Activated CD8-positive, alpha-beta memory T cell treated with anti-CD3 and anti-CD28 coated beads, Interleukin-2, amount 10 ng/mL, durations not matched to agents 7 days and 5 days (primary cell): Measurements from ENCODE around the gene KLRG1. TPM values are rescaled to one million over a fixed set of nuclear protein-coding genes. Genes with fewer than 3 reads are reported as not detected.

ENCODE experiments used
- ATAC-seq: fragments of 150-1000 bp; cut with Tn5 transposase; one replicate; pipeline ENCODE4 v1.10.0; 2021; ENCODE audit warnings: moderate library complexity
- CTCF ChIA-PET: fragments of 350-600 bp; sonication (Branson Sonifier 250); formaldehyde crosslinking; loops from one replicate; lab custom pipeline; 2021; ENCODE audit warnings: antibody characterized with exemption; lab: Charles Lee
- DNase-seq: peaks from one replicate; pipeline ENCODE4 v3.0.0-alpha.2; 2020
- H3K27ac Mint-ChIP-seq: one replicate; pipeline ENCODE4 v1.8.0; 2021; ENCODE audit warnings: mild to moderate bottlenecking, mixed read lengths
- H3K27me3 Mint-ChIP-seq: one replicate; pipeline ENCODE4 v1.8.0; 2021; ENCODE audit warnings: mixed read lengths
- H3K36me3 Mint-ChIP-seq: one replicate; pipeline ENCODE4 v1.8.0; 2021; ENCODE audit warnings: mild to moderate bottlenecking, mixed read lengths
- H3K4me1 Mint-ChIP-seq: one replicate; pipeline ENCODE4 v1.8.0; 2021; ENCODE audit warnings: mixed read lengths
- H3K4me3 Mint-ChIP-seq: one replicate; pipeline ENCODE4 v1.8.0; 2021; ENCODE audit warnings: mild to moderate bottlenecking, moderate library complexity, mixed read lengths
- H3K9me3 Mint-ChIP-seq: one replicate; pipeline ENCODE4 v1.8.0; 2022; ENCODE audit warnings: low read depth, mixed read lengths
- total RNA-seq, 2 experiments: library from RNA; stranded (reverse); gene quantifications; one replicate each; pipeline ENCODE4 v1.2.3, GENCODE V29; 2021

Gene KLRG1
- total RNA-seq = 1 to 10 TPM; 4.3 to 5.6 TPM

DNA sequence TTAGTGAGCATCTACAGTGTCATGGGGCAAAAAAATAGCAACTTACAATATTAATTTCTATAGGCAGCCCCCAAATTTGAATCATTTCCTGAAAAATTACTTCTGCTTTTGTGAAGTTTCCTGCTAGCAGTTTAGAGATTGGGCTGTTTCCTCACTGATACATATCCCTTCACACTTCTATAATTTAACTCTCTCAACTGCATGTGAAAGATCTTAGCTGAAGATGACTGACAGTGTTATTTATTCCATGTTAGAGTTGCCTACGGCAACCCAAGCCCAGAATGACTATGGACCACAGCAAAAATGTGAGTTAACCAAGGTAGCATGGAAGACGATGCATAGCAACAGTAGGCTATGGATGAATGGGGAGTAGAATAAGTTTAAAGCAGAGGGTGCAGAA, at the start of gene KLRG1:
Gene KLRG1, plus strand, starts transcription at position 134 of the 400 bp plus-strand sequence. Its CDS starts 90 bp downstream, at position 224.
- no peaks in the 10 kb centered on the region for H3K36me3 Mint-ChIP-seq
- H3K4me1 Mint-ChIP-seq = peaks cover 27% of the 10 kb centered on the region
- peak; percentile 62 for ATAC-seq
- no peaks in the 10 kb centered on the region for H3K27me3 Mint-ChIP-seq
- H3K4me3 Mint-ChIP-seq = peak within 1 kb of the TSS; percentile 49
- no peak for DNase-seq
- peak within 1 kb of the TSS; percentile 69 for H3K27ac Mint-ChIP-seq
- H3K9me3 Mint-ChIP-seq = no peaks in the 10 kb centered on the region
- CTCF ChIA-PET = interaction anchor here (1.0 kb wide), 1 partner anchor 38 kb away, joined by 3 read pairs; no protein-coding TSS in a partner anchor

DNA sequence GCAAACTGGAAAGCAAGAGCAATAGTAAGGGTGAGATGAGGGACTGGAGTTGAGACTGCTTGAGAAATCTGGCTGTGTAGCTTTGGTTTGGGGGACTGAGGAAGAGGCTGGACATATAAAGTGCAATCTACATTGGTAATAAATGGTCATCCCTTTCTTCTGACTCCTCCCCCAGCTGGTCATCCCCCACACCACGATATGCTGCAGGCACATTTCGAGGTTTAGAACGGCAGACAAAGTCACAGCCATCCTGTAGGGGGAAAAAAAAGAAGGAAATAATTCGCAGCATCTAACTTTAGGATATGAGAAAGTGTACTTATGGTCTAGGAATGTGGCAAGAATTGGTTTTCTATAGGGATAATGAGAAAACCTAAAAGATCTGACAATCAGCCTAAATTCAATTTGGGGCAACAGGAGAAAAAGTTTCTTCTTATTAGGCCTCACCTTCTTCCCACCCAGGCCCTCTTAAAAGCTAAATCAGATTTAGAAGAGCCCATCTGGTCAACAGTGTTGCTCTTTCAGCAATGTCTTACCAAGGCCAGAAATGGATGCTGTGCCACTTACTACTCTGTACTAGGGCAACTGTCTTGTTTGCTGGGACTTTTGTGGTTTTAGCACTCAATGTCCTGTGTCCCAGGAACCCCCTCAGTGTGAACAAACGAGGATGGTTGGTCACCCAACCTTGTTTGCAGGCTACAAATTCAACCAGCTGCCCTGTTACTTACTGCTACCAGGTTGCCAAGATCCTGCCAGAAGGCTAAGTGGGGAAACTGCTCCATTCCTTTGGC, 47.5 kb upstream of the KLRG1 start:
- DNase-seq = no peak
- no peaks in the 10 kb centered on the region for H3K9me3 Mint-ChIP-seq
- H3K36me3 Mint-ChIP-seq = peaks cover 38% of the 10 kb centered on the region
- no peaks in the 10 kb centered on the region for H3K27me3 Mint-ChIP-seq
- no peak overlapping the region for H3K4me3 Mint-ChIP-seq
- peaks cover 8% of the 10 kb centered on the region for H3K4me1 Mint-ChIP-seq
- CTCF ChIA-PET = interaction anchor here (1.2 kb wide), 1 partner anchor 108 kb away, joined by 3 read pairs; no protein-coding TSS in a partner anchor
- ATAC-seq = no peak
- no peak overlapping the region for H3K27ac Mint-ChIP-seq

DNA sequence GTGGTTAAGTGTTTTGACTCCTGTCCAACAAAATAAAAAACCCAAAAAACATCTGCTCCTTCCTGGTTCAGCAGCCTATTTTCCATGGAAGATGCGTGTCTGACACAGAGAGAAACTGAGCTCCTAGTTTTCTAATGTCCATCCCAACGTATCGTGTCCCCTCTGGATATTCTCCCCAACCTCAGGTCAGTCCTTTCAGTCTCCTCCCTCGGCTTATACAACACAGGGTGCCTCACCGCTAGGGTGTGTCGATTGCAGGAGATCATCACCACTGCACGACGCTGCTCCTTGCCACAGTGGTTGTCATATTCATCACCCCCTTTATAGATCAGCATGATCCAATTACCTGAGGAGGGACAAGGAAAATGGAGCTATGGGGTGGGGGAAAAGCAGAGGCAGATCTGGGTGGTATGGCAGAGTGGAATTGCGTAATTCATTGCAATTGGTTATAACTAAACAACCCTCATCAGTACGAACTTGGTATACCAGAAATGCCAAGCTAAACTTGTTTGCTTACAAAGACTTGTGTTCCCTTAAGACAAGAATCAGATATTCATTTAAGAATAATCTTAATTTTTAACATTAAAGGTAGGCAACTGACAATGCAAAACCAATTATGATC, 45.7 kb upstream of the KLRG1 start:
- no peak for DNase-seq
- Mint-ChIP-seq H3K27me3 (no peaks in the 10 kb centered on the region), H3K9me3 (no peaks in the 10 kb centered on the region), H3K36me3 (peaks cover 42% of the 10 kb centered on the region), H3K27ac (no peak overlapping the region), H3K4me1 (peaks cover 22% of the 10 kb centered on the region), H3K4me3 (no peak overlapping the region)
- CTCF ChIA-PET = no interaction called here
- ATAC-seq = no peak

DNA sequence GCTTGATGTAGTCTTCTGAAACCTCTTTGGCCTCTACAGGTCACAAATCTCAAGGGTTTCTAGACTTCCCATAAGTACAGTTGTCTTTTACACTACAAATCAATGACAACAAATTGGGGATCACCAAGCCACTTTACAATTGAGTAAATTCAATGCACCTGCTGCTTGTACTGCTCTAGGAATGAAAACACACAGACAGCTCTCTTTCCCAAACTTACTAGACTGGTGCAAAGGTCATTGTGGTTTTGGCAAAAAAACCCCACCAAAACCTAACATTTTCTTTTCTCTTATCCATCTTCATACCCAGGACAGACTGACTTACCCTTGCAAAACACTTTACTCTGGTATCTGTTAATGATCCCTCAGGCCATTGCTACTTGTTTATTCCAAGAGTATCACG, 42.6 kb upstream of the KLRG1 start:
- Mint-ChIP-seq H3K4me3 (no peak overlapping the region), H3K27me3 (no peaks in the 10 kb centered on the region), H3K36me3 (peaks cover 39% of the 10 kb centered on the region), H3K9me3 (no peaks in the 10 kb centered on the region), H3K4me1 (peaks cover 29% of the 10 kb centered on the region), H3K27ac (peak overlapping the region; percentile 8)
- DNase-seq (no peak), ATAC-seq (no peak)
- CTCF ChIA-PET = interaction anchor here (10.1 kb wide), 1 partner anchor 102 kb away, joined by 101 read pairs; no protein-coding TSS in a partner anchor

DNA sequence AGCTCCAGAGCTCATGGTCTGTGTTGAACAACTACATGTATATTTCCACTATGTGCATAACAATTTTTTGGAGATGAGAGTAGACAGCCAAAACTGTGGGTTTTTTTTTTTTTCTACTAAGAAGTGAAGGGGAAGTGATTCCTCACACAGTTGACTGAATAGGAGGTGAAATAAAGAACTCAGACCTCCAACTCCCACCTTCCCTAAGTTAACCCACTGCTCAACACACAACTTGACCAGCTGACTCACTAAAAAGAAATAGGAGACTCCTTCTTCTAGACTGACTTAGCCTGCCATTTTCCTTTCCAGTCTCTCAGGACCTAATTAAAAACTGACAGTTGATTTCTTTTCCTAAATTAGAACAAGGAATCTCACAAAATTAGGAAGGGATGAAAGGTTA, 41.6 kb upstream of the KLRG1 start:
- H3K4me1 Mint-ChIP-seq = peaks cover 38% of the 10 kb centered on the region
- peak overlapping the region; percentile 98 for H3K4me3 Mint-ChIP-seq
- DNase-seq = no peak
- peaks cover 35% of the 10 kb centered on the region for H3K36me3 Mint-ChIP-seq
- ATAC-seq = no peak
- H3K9me3 Mint-ChIP-seq = peaks cover 3% of the 10 kb centered on the region
- H3K27ac Mint-ChIP-seq = no peak overlapping the region
- CTCF ChIA-PET = interaction anchor here (1.0 to 10.1 kb wide), 3 partner anchors 28 to 101 kb away, joined by 3 to 101 read pairs (median 71); no protein-coding TSS in a partner anchor
- H3K27me3 Mint-ChIP-seq = no peaks in the 10 kb centered on the region

DNA sequence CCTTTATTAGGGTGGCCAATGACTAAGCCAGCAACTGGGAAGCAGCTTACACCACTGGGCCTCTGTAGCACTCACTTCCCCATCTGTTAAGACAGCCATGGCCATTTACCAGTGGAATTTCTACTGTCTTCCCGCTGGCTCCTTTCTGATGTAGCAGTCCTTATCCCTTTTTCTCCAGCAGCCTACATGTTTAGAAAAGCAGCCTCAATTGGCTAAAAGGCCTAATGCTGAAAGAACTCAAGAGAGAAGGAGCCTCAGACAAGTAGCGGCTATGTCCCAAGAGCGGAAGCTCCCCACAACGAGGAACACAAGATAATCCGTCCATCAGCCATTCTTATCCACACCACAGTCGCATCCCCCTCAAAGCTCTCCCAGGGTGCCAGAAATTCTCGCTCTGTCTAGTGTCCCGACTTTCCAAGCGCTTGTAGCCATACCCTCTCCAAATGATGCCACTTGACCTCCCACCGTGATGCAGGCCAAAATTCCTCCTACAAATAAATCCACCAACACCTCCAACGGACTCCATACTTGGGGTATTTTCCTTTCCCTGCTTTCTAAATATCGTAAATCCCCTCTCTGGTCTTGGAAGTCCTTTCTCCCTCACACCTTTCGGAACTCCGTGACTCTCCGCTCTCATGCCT, 40.5 kb upstream of the KLRG1 start:
- peak; percentile 48 for DNase-seq

DNA sequence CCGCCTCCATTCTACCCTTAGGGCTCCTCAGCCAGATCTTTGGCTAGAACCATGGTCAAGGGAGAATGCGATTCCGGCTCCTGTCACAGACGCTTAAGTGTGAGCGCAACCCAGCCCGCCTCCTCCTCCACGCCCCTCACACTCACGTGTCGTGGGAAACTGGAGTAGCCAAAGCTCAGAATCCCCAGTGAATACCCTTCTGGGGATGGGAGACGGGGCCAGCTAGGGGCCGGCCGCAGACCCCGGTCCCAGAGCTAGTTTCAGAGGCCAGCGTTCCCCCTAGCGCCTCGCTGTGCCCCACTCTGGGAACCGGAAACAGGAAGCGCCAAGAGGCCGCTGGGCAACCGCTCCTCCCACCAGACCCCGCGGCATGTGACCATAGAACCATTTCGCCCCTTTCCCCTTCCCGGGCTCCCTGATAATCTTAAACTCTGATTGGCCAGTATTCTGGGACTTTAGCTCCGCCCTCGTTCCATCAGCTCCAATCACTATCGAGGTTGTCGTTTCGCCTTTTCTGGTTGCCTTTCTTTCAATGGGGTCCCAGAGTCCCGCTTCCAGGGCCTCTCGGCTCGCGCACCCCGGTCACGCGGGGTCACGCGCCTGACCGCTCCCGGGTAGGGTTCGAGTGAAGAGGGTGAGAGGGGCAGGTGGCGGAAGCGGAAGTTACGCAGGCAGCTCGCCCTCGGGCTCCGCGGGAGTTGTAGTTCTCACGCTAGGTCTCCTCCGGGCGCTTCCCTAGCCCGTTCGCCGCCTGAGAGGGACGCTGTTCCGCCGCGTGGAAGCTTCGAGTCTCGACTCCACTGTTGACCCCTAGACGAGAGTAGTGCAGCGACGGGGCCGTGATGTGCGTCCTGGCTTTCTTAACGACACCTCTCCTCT, 39.8 kb upstream of the KLRG1 start, which contains the start of gene M6PR:
Gene M6PR, minus strand, starts transcription at position 304 of the 879 bp plus-strand sequence. CDS start 3,241 bp downstream, outside the sequence.
- H3K27ac Mint-ChIP-seq = peak within 1 kb of the TSS; percentile 92
- ATAC-seq = peak; percentile 87

More for the DNA sequence above, 40.5 kb upstream of the KLRG1 start:
- H3K27ac Mint-ChIP-seq = peak overlapping the region; percentile 92
- H3K4me3 Mint-ChIP-seq = peak overlapping the region; percentile 98
- peaks cover 49% of the 10 kb centered on the region for H3K4me1 Mint-ChIP-seq
- peaks cover 9% of the 10 kb centered on the region for H3K9me3 Mint-ChIP-seq
- no peaks in the 10 kb centered on the region for H3K27me3 Mint-ChIP-seq
- ATAC-seq = no peak
- H3K36me3 Mint-ChIP-seq = peaks cover 36% of the 10 kb centered on the region
- CTCF ChIA-PET = interaction anchor here (0.7 to 10.1 kb wide), 11 partner anchors 10 to 291 kb away, joined by 3 to 101 read pairs (median 9); partner anchors contain the start of gene PHC1

DNA sequence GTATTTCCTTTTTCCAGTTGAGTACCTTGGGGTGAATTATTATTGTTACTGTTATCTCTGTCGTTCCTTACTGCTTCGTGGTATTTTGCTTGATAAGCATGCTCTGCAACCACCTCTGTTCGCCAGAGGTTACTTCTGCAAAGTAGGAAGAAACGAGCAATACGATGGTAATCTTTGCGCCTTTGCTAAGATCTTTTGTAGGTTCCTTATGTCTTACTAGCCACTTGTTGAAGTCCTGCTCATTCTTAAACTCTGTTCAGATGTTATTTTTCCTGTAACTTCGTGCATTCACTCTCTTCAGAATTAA, 39.2 kb upstream of the KLRG1 start:
- Mint-ChIP-seq H3K4me3 (peak overlapping the region; percentile 98), H3K27me3 (no peaks in the 10 kb centered on the region), H3K36me3 (peaks cover 33% of the 10 kb centered on the region), H3K9me3 (peaks cover 11% of the 10 kb centered on the region), H3K27ac (peak overlapping the region; percentile 92), H3K4me1 (peaks cover 55% of the 10 kb centered on the region)
- CTCF ChIA-PET = interaction anchor here (0.7 to 10.1 kb wide), 16 partner anchors 11 to 292 kb away, joined by 3 to 101 read pairs (median 6); partner anchors contain the start of gene PHC1
- peak; percentile 14 for ATAC-seq
- no peak for DNase-seq

More for the DNA sequence above, 39.8 kb upstream of the KLRG1 start, which contains the start of gene M6PR:
- Mint-ChIP-seq H3K4me3 (peak within 1 kb of the TSS; percentile 98), H3K9me3 (peaks cover 11% of the 10 kb centered on the region), H3K4me1 (peaks cover 55% of the 10 kb centered on the region), H3K27me3 (no peaks in the 10 kb centered on the region), H3K36me3 (peaks cover 39% of the 10 kb centered on the region)
- CTCF ChIA-PET = interaction anchor here (0.5 to 10.1 kb wide), 16 partner anchors 11 to 292 kb away, joined by 3 to 101 read pairs (median 5); partner anchors contain the start of gene PHC1
- DNase-seq = peak; percentile 97

DNA sequence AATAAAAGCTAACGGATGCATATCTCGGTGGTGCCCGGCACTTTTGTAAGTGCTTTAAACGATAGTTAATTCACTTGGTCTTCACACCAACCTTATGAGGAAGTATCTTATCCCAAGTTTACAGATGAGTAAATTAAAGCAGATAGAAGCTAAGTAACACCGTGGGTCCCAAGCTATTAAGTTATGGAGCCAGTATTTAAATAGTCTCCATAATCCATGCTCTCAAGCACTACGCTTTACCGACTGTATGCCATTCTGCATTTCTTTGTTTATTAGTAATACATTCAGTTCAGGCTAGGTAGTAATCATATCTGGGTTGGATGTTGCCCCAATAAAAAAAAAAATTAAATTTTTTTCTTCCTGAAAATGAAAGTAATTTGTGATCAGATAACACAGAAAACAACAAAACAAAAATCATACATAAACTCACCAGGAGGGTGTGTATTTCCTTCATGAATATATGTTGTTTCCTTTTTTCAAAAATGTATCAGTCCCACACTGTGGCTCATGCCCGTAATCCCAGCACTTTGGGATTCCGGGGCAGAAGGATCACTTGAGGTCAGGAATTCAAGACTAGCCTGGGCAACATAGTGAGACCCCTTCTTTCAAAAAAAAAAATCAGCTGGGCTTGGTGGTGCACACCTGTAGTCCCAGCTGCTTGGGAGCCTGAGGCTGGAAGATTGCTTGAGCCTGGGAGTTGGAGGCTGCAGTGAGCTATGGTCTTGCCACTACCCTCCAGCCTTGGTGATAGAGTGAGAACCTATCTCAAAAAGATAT, 38.5 kb upstream of the KLRG1 start:
- H3K4me3 Mint-ChIP-seq = peak overlapping the region; percentile 98
- H3K27me3 Mint-ChIP-seq = no peaks in the 10 kb centered on the region
- H3K4me1 Mint-ChIP-seq = peaks cover 55% of the 10 kb centered on the region
- H3K36me3 Mint-ChIP-seq = peaks cover 33% of the 10 kb centered on the region
- peaks cover 11% of the 10 kb centered on the region for H3K9me3 Mint-ChIP-seq
- DNase-seq (no peak), ATAC-seq (no peak)
- CTCF ChIA-PET = interaction anchor here (0.6 to 10.1 kb wide), 12 partner anchors 10 to 407 kb away, joined by 3 to 101 read pairs (median 6); partner anchors contain the start of gene PHC1
- peak overlapping the region; percentile 92 for H3K27ac Mint-ChIP-seq

DNA sequence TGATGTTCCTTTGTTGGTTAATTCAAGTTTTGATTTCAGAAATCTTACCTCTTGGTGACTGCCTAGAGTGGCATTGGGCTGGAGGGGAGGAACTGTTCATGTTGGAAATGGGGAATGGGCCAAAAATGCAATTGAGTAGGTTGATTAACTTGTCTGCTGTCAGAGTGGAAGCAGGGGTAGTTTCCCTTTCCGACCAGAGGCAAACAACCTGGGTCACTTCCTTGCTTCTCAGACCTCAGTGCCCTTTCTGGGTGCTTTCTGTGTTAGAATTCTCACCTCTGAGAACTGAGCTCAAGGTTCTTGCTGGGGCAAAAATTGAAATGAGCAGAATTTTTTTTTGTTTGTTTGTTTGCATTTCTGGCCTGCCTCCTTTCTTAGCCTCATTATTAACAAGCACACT, 37.6 kb upstream of the KLRG1 start:
- ATAC-seq (no peak), DNase-seq (peak; percentile 50)
- no peaks in the 10 kb centered on the region for H3K27me3 Mint-ChIP-seq
- H3K36me3 Mint-ChIP-seq = peaks cover 30% of the 10 kb centered on the region
- peak overlapping the region; percentile 67 for H3K27ac Mint-ChIP-seq
- peaks cover 11% of the 10 kb centered on the region for H3K9me3 Mint-ChIP-seq
- H3K4me3 Mint-ChIP-seq = peak overlapping the region; percentile 57
- H3K4me1 Mint-ChIP-seq = peaks cover 49% of the 10 kb centered on the region
- CTCF ChIA-PET = interaction anchor here (0.6 to 10.1 kb wide), 11 partner anchors 10 to 407 kb away, joined by 3 to 101 read pairs (median 5); partner anchors contain the start of gene KLRG1

DNA sequence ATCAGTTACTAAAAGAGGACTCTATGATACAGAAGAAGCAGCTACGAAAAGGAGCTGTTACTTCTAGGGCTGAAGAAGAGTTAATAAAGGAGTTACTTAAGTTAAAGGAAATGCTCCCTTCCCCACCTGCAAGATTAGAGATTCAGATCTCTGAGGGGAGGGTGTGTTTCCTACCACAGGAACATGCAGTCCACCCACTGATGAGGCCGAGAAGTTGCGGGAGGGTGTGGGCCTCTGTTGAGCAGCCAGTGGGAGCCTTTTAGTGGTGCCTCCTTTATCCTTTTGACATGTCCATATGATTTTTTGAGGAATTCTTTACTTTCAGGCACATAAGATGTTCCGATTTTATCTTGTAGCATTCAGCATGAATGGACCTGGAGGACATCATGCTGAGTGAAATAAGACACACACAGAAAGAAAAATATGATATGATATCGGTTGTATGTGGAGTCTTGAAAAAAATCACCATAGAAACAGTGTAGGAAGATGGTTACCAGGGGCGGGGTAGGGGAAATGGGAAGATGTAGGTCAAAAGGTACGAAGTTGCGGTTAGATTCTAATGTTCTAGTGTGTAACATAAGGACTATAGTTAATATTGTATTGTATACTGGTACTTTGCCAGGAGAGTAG, 35.5 kb upstream of the KLRG1 start:
- Mint-ChIP-seq H3K36me3 (peaks cover 31% of the 10 kb centered on the region), H3K9me3 (peaks cover 14% of the 10 kb centered on the region), H3K4me1 (peaks cover 32% of the 10 kb centered on the region), H3K27ac (peak overlapping the region; percentile 69), H3K4me3 (no peak overlapping the region), H3K27me3 (no peaks in the 10 kb centered on the region)
- ATAC-seq (no peak), DNase-seq (no peak)
- CTCF ChIA-PET = interaction anchor here (0.9 to 10.1 kb wide), 3 partner anchors 74 to 95 kb away, joined by 3 to 101 read pairs (median 3); no protein-coding TSS in a partner anchor
